NK-92 treated with Interleukin-12 subunit alpha and Interleukin-12 subunit beta, amount 100 ng/mL, for 24 hours (cell line): ENCODE data around the gene ZSCAN9.

Experiments used
- DNase-seq: peaks from one replicate; lab custom pipeline; 2025; lab: John Stamatoyannopoulos, UW

The ZSCAN9 gene

GRCh38 chr6:28266962-28267694 is 42.1 kb downstream of the ZSCAN9 start, which contains the start of gene ZSCAN26:
Gene ZSCAN26, plus strand, starts transcription at chr6:28267143. Its CDS starts 4,777 bp downstream, at chr6:28271920.
- DNase-seq, result peak; percentile 79

GRCh38 chr6:28267695-28268059 is 42.6 kb downstream of the ZSCAN9 start:
- no peak for DNase-seq

GRCh38 chr6:28269492-28269891 is 44.4 kb downstream of the ZSCAN9 start:
- DNase-seq, result peak; percentile 4

- DNase-seq, result no peak
Measured at GRCh38 chr6:28274888-28275287, 49.8 kb downstream of the ZSCAN9 start.

GRCh38 chr6:28277746-28278145 is 52.7 kb downstream of the ZSCAN9 start:
- no peak for DNase-seq

- DNase-seq, result no peak
Measured at GRCh38 chr6:28280595-28281287, 55.7 kb downstream of the ZSCAN9 start.

- DNase-seq, result peak; percentile 53
Measured at GRCh38 chr6:28281288-28282064, 56.4 kb downstream of the ZSCAN9 start, which contains the start of gene PGBD1. Gene PGBD1, plus strand, starts transcription at chr6:28281572. Its CDS starts 2,242 bp downstream, at chr6:28283814.

GRCh38 chr6:28282926-28283325 is 57.9 kb downstream of the ZSCAN9 start:
- no peak for DNase-seq
